Heart left ventricle (tissue), 16 donors: ENCODE measurements around the gene DPYSL3. TPM values are rescaled to one million over a fixed set of nuclear protein-coding genes. Genes with fewer than 3 reads are reported as not detected.

Source experiments
- ATAC-seq, 4 donors: fragments of 200-7000 bp; cut with Tn5 transposase; one replicate each; pipeline ENCODE4 v1.9.1; 2020 to 2022; ENCODE audit warnings: moderate library complexity in 4 of 4, mild to moderate bottlenecking in 3 of 4, moderate number of reproducible peaks in 1 of 4
- DNase-seq, 5 donors: peaks; one replicate each; pipeline ENCODE4 v3.0.0-alpha.2; 2020
- H3K27ac ChIP-seq, 12 donors: fragments of 200-600 bp; sonication (generic) in 4 of 12; one replicate each; pipeline versions ENCODE4 v1.5.0 to v1.8.0; 2016 to 2022; ENCODE audit warnings: mild to moderate bottlenecking in 2 of 12
- H3K27me3 ChIP-seq, 9 donors: fragments of 200-600 bp; sonication (generic) in 2 of 9; one replicate each; pipeline versions ENCODE4 v1.5.1 to v1.8.0; 2016 to 2022; ENCODE audit warnings: mild to moderate bottlenecking in 3 of 9
- H3K36me3 ChIP-seq, 9 donors: fragments of 200-600 bp; sonication (generic) in 2 of 9; one replicate each; pipeline versions ENCODE4 v1.5.0 to v1.8.0; 2018 to 2022; ENCODE audit warnings: mild to moderate bottlenecking in 2 of 9
- H3K4me1 ChIP-seq, 12 donors: fragments of 200-600 bp; sonication (generic) in 4 of 12; one replicate each; pipeline versions ENCODE4 v1.5.0 to v1.8.0; 2016 to 2022; ENCODE audit warnings: mild to moderate bottlenecking in 3 of 12
- H3K4me3 ChIP-seq, 12 donors: fragments of 200-600 bp; sonication (generic) in 4 of 12; one replicate each; pipeline versions ENCODE4 v1.5.0 to v1.8.0; 2017 to 2022; ENCODE audit warnings: mild to moderate bottlenecking in 9 of 12, moderate library complexity in 4 of 12
- H3K9me3 ChIP-seq, 12 donors: fragments of 200-600 bp; sonication (generic) in 4 of 12; one replicate each; pipeline versions ENCODE4 v1.5.0 to v1.8.0; 2016 to 2022; ENCODE audit warnings: mild to moderate bottlenecking in 1 of 12
- CTCF ChIP-seq, 12 donors: fragments of 200-600 bp; sonication (generic) in 4 of 12; IDR thresholded peaks; one replicate each; pipeline versions ENCODE4 v1.5.0 to v1.8.0; 2018 to 2022; ENCODE audit warnings: antibody characterized with exemption in 12 of 12, mild to moderate bottlenecking in 5 of 12
- POLR2A ChIP-seq, 2 donors: fragments of 450-650 bp; IDR thresholded peaks; one replicate each; pipeline ENCODE4 v1.6.1; 2017; ENCODE audit warnings: antibody characterized with exemption in 2 of 2, mild to moderate bottlenecking in 2 of 2, moderate library complexity in 2 of 2
- WGBS, 4 donors: extraction: QIAGEN DNeasy Blood & Tissue Kit in 2 of 4; methylation state at CpG; one replicate each; pipeline versions ENCODE4 v1.1.5 to v1.1.7; 2013 to 2018; 5-methylcytosine and 5-hydroxymethylcytosine counted together
- intact Hi-C, 10 donors: fragments of 100-400 bp; cut with DNase I; formaldehyde crosslinking; loops; one replicate each; pipeline versions ENCODE4 v1.11.1 to v1.14.2; 2022
- polyA plus RNA-seq, 2 donors: library from polyadenylated mRNA; stranded (reverse); fragments of 200-250 nt; gene quantifications; one replicate each; pipeline ENCODE4 v1.2.3, GENCODE V29; 2013
- total RNA-seq, 9 donors: library from RNA; depleted of rRNA in 2 of 9; stranded (reverse); fragments of >200 nt in 2 of 9; fragmentation: NEBNext Ultra II Directional in 3 of 9; extraction: Animal tissue kit (Norgen Biotek cat#: 25700) in 3 of 9; gene quantifications; one replicate each; pipeline versions ENCODE4 v1.1.0 to v1.2.4, GENCODE V29; 2016 to 2023
- donor health status: ischemic (EF 13 %, LVEDD 7.1; RV severe dilation, severe dysfunction).
- donor health status: healthy with polysubstance abuse.
- donor health status: DM: no; HTN: yes; CAD: no.
- donor health status: DM: no; HTN: no; CAD: no.
- donor health status: ischemic (EF 25% LVEDD 6.9; RV normal size, moderate dysfunction).
- donor health status: ischemic (EF 25% LVEDD 5.7; RV mildly dilated, moderate dysfunction).
- donor health status: healthy.
- donor health status: DM: yes; HTN: yes; CAD: no.
- donor health status: ischemic (EF 35%, LVEDD 5.7; RV mildly dilated, moderate dysfunction).
- donor health status: nonischemic (EF 11% LVEDD 7.7; RV severe dilation, severe dysfunction).
- donor health status: DM: yes; HTN: yes; CAD: no.
- donor health status: PGD.
- donor health status: ischemic (EF 29% LVEDD 5.4; RV normal size, mild dysfunction).
- donor health status: nonischemic (EF 23%, LVEDD 6.1; RV moderate dilation, normal function).

DPYSL3 gene
- total and polyA plus RNA-seq, 11 donors, result 7.9 to 54.7 (median 20.6) TPM

GRCh38 chr5:147466360-147466980 lies 43.4 kb downstream of the DPYSL3 start:
- H3K4me1 ChIP-seq, result peaks cover 0 to 35% (median 11%) of the 10 kb centered on the region in 12 donors
- ATAC-seq, result peak; percentile 33 to 52 (median 40)
- intact Hi-C loops, result loop anchor here in 2 of 10 donors (5.0 kb wide), 2 partner anchors 36 to 91 kb away; no protein-coding TSS in a partner anchor
- WGBS, 4 donors, result 22 to 51% (median 41%) methylated on average over 6 of the region's 6 CpGs
- TF ChIP-seq CTCF (IDR thresholded peaks at IDR 0.05) (no peak), POLR2A (IDR thresholded peaks at IDR 0.05) (no peak)
- no peaks in the 10 kb centered on the region for H3K9me3 ChIP-seq
- no peak overlapping the region for H3K4me3 ChIP-seq
- H3K27ac ChIP-seq, result peak overlapping the region in 8 of 12 donors; percentile 2 to 65 (median 48)
- peak in 1 of 5 donors; percentile 23 for DNase-seq
- no peaks in the 10 kb centered on the region for H3K27me3 ChIP-seq
- no peaks in the 10 kb centered on the region for H3K36me3 ChIP-seq

GRCh38 chr5:147465747-147466146 lies 44.1 kb downstream of the DPYSL3 start:
- intact Hi-C loops, result loop anchor here in 2 of 10 donors (5.0 kb wide), 2 partner anchors 37 to 92 kb away; no protein-coding TSS in a partner anchor
- Histone ChIP-seq H3K27me3 (no peaks in the 10 kb centered on the region), H3K4me3 (no peak overlapping the region), H3K27ac (peak overlapping the region in 5 of 12 donors; percentile 41 to 61 (median 57)), H3K9me3 (peaks cover 0 to 4% (median 0%) of the 10 kb centered on the region in 12 donors), H3K4me1 (peaks cover 0 to 33% (median 11%) of the 10 kb centered on the region in 12 donors), H3K36me3 (no peaks in the 10 kb centered on the region)
- DNase-seq, result no peak
- no peak for ATAC-seq
- WGBS, 4 donors, result 49 to 64% (median 62%) methylated on average over 3 of the region's 3 CpGs
- TF ChIP-seq CTCF (IDR thresholded peaks at IDR 0.05), result no peak
- no peak for TF ChIP-seq POLR2A (IDR thresholded peaks at IDR 0.05)

GRCh38 chr5:147464211-147464610 lies 45.7 kb downstream of the DPYSL3 start:
- peaks cover 0 to 33% (median 11%) of the 10 kb centered on the region in 12 donors for H3K4me1 ChIP-seq
- peaks cover 0 to 10% (median 0%) of the 10 kb centered on the region in 12 donors for H3K9me3 ChIP-seq
- 66 to 76% (median 68%) methylated on average over 5 of the region's 5 CpGs for WGBS, 4 donors
- no peaks in the 10 kb centered on the region for H3K36me3 ChIP-seq
- intact Hi-C loops, result loop anchor here in 4 of 10 donors (1.0 to 5.0 kb wide), 4 partner anchors 33 to 94 kb away; no protein-coding TSS in a partner anchor
- DNase-seq (no peak), ATAC-seq (peak in 2 of 4 donors; percentile 27 to 30)
- no peak overlapping the region for H3K4me3 ChIP-seq
- H3K27me3 ChIP-seq, result no peaks in the 10 kb centered on the region
- no peak overlapping the region for H3K27ac ChIP-seq
- TF ChIP-seq CTCF (IDR thresholded peaks at IDR 0.05) (peak in 11 of 12 donors; percentile 30 to 66 (median 42)), POLR2A (IDR thresholded peaks at IDR 0.05) (no peak)

GRCh38 chr5:147461915-147462314 lies 48.0 kb downstream of the DPYSL3 start:
- Histone ChIP-seq H3K27me3 (no peaks in the 10 kb centered on the region), H3K4me1 (peaks cover 0 to 31% (median 9%) of the 10 kb centered on the region in 12 donors), H3K27ac (no peak overlapping the region), H3K36me3 (no peaks in the 10 kb centered on the region), H3K9me3 (peaks cover 0 to 10% (median 0%) of the 10 kb centered on the region in 12 donors), H3K4me3 (no peak overlapping the region)
- DNase-seq (no peak), ATAC-seq (no peak)
- no peak for TF ChIP-seq POLR2A (IDR thresholded peaks at IDR 0.05)
- no peak for TF ChIP-seq CTCF (IDR thresholded peaks at IDR 0.05)
- 89 to 96% (median 93%) methylated on average over 1 of the region's 1 CpG for WGBS, 4 donors
- intact Hi-C loops, result loop anchor here in 4 of 10 donors (2.0 to 5.0 kb wide), 4 partner anchors 35 to 97 kb away; no protein-coding TSS in a partner anchor
